ENCODE measurements around the gene OPCML. TPM values are rescaled to one million over a fixed set of nuclear protein-coding genes. Genes with fewer than 3 reads are reported as not detected.

OPCML gene
- total RNA-seq, 1 donor from 2014 or later, result 2.7 TPM

DNA sequence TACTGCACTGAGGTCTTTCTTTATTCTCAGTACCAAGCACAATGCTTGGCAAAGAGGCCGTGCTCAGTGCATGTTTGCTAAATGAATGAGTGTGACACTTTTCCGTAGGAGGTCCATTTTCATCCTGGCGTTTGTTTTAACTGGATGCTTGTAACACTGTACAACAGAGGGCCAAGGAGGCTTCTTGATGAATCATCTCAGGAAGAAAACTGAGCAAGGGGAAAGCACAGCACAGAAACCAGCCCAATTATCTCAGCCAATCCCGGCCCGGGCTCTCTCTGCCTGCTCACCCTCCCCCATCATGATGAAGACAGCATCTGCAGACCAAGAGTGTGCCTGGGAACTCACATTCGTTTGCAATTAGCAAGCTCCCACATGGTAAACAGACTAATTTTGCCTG lies 570.3 kb downstream of the OPCML start:
- peaks cover 4% of the 10 kb centered on the region for H3K9me3 Mint-ChIP-seq (ENCODE audit: low read depth)
- peaks cover 15% of the 10 kb centered on the region for H3K4me1 Mint-ChIP-seq (ENCODE audit: low read depth)
- no peak overlapping the region for H3K27ac Mint-ChIP-seq (ENCODE audit: unreplicated experiment)
- no peak for DNase-seq (ENCODE audit: low spot score)
- TF ChIP-seq, protein P1, sequence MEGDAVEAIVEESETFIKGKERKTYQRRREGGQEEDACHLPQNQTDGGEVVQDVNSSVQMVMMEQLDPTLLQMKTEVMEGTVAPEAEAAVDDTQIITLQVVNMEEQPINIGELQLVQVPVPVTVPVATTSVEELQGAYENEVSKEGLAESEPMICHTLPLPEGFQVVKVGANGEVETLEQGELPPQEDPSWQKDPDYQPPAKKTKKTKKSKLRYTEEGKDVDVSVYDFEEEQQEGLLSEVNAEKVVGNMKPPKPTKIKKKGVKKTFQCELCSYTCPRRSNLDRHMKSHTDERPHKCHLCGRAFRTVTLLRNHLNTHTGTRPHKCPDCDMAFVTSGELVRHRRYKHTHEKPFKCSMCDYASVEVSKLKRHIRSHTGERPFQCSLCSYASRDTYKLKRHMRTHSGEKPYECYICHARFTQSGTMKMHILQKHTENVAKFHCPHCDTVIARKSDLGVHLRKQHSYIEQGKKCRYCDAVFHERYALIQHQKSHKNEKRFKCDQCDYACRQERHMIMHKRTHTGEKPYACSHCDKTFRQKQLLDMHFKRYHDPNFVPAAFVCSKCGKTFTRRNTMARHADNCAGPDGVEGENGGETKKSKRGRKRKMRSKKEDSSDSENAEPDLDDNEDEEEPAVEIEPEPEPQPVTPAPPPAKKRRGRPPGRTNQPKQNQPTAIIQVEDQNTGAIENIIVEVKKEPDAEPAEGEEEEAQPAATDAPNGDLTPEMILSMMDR (IDR thresholded peaks at IDR 0.05), result no peak
- H3K36me3 Mint-ChIP-seq (ENCODE audit: low read depth), result no peaks in the 10 kb centered on the region
- peaks cover 3% of the 10 kb centered on the region for H3K27me3 Mint-ChIP-seq (ENCODE audit: low read depth)
- no peak overlapping the region for H3K4me3 Mint-ChIP-seq (ENCODE audit: unreplicated experiment)

DNA sequence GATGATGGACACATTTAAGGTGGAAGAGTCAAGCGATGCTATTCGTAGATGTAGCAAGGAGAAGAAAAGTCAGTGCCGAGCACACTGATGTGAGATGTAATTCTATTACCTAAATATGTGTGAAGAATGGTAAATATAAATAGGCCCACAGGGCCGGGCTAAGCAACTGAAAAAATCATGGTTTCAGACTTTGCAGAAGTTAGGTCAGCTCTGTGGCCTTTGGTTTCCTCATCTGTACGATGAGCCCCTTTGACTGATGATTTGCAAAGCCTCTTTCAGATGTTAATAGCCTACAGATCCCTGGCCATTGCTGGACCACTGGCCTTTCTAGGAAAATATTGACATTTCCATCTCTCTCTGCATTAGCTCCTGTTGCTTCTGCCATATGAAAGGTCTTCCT lies 570.8 kb downstream of the OPCML start:
- Mint-ChIP-seq H3K36me3 (ENCODE audit: low read depth) (no peaks in the 10 kb centered on the region), H3K27ac (ENCODE audit: unreplicated experiment) (no peak overlapping the region), H3K27me3 (ENCODE audit: low read depth) (peaks cover 4% of the 10 kb centered on the region), H3K4me3 (ENCODE audit: unreplicated experiment) (no peak overlapping the region), H3K4me1 (ENCODE audit: low read depth) (peaks cover 15% of the 10 kb centered on the region), H3K9me3 (ENCODE audit: low read depth) (peaks cover 4% of the 10 kb centered on the region)
- TF ChIP-seq, protein P1 (IDR thresholded peaks at IDR 0.05), result no peak
- no peak for DNase-seq (ENCODE audit: low spot score)

DNA sequence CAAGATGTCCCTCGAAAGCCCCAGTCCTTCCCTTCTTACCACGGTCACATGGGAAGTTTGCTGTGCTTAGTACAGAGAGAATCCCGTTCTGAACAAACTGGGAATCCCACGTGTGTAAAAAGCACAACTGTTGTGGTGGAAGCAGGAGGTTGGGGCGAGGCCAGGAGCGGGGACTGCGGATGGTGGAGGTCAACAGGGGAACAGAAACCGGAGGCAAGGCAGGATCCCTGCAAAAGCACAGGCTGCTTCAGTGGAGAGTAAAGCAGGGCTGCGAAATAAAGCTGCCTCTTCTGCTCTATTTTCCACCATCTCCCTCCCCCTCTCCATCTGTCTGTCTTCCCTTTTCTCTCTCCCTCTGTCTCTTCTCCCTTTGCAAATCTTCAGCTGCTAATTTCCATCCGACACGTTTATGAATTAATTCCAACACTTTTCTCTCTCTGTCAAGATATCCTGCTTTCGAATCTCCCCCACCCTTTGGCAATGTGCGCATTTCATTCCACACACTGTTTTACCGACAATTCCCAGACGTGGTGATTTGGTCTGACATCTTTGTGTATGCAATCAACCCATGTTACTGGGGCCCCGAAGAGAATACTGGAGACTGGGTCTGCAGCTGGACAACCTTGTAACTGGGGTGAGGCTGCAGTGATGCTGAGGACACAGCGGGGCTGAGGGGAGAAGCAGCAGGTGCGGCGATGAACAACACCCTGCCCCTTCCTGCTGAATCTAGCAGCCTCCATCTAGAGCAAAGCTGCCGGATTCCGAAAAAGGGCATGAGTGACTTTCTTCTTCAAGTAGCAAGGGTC lies 571.8 kb downstream of the OPCML start:
- no peak overlapping the region for H3K4me3 Mint-ChIP-seq (ENCODE audit: unreplicated experiment)
- TF ChIP-seq, protein P1 (IDR thresholded peaks at IDR 0.05), result no peak
- no peak for DNase-seq (ENCODE audit: low spot score)
- no peaks in the 10 kb centered on the region for H3K36me3 Mint-ChIP-seq (ENCODE audit: low read depth)
- peaks cover 4% of the 10 kb centered on the region for H3K27me3 Mint-ChIP-seq (ENCODE audit: low read depth)
- no peak overlapping the region for H3K27ac Mint-ChIP-seq (ENCODE audit: unreplicated experiment)
- peaks cover 4% of the 10 kb centered on the region for H3K9me3 Mint-ChIP-seq (ENCODE audit: low read depth)
- H3K4me1 Mint-ChIP-seq (ENCODE audit: low read depth), result peaks cover 15% of the 10 kb centered on the region

DNA sequence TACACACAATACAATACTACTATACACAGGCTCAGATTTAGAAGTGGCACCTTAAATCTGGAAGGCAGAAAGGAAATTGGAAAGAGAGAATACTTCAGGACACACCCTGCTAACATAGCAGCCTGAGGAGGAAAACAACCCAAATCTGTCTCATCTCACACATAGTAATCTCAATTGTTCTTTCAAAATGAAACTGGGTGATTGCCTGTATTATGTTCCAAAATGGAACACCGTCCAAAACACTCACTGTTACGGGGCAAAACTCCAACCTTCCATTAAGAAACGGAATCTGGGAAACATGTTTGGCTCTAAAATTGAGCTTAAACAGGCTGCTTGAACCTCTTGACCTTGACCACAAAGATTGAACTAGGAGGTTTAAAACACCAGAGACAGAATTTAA lies 572.6 kb downstream of the OPCML start:
- no peaks in the 10 kb centered on the region for H3K9me3 Mint-ChIP-seq (ENCODE audit: low read depth)
- TF ChIP-seq, protein P1 (IDR thresholded peaks at IDR 0.05), result no peak
- H3K4me3 Mint-ChIP-seq (ENCODE audit: unreplicated experiment), result no peak overlapping the region
- no peak for DNase-seq (ENCODE audit: low spot score)
- H3K27ac Mint-ChIP-seq (ENCODE audit: unreplicated experiment), result no peak overlapping the region
- peaks cover 7% of the 10 kb centered on the region for H3K27me3 Mint-ChIP-seq (ENCODE audit: low read depth)
- peaks cover 15% of the 10 kb centered on the region for H3K4me1 Mint-ChIP-seq (ENCODE audit: low read depth)
- H3K36me3 Mint-ChIP-seq (ENCODE audit: low read depth), result no peaks in the 10 kb centered on the region

DNA sequence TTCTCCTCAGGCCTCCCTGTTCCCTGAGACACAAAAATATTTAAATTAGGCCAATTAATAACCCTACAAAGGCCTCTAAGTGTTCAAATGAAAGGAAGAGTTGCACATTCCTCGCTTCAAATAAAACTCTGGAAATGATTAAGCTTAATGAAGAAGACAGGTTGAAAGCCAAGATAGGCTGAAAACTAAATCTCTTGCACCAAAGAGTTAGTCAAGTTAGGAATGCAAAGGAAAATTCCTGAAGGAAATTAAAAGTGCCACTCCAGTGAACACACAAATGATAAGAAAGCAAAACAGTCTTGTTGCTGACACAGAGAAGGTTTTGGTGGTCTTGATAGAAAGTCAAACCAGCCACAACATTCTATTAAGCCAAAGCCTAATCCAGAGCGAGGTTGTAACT lies 574.4 kb downstream of the OPCML start:
- peaks cover 13% of the 10 kb centered on the region for H3K27me3 Mint-ChIP-seq (ENCODE audit: low read depth)
- H3K27ac Mint-ChIP-seq (ENCODE audit: unreplicated experiment), result no peak overlapping the region
- DNase-seq (ENCODE audit: low spot score), result no peak
- no peaks in the 10 kb centered on the region for H3K9me3 Mint-ChIP-seq (ENCODE audit: low read depth)
- TF ChIP-seq, protein P1 (IDR thresholded peaks at IDR 0.05), result no peak
- H3K36me3 Mint-ChIP-seq (ENCODE audit: low read depth), result no peaks in the 10 kb centered on the region
- H3K4me1 Mint-ChIP-seq (ENCODE audit: low read depth), result peaks cover 15% of the 10 kb centered on the region
- H3K4me3 Mint-ChIP-seq (ENCODE audit: unreplicated experiment), result no peak overlapping the region
